ENCODE data around the gene RFNG. TPM values are rescaled to one million over a fixed set of nuclear protein-coding genes. Genes with fewer than 3 reads are reported as not detected.

RFNG gene
- total and polyA plus RNA-seq, 2 of the 4 experiments (the other 2 are of a cell fraction), result 6.8 to 47.3 TPM

DNA sequence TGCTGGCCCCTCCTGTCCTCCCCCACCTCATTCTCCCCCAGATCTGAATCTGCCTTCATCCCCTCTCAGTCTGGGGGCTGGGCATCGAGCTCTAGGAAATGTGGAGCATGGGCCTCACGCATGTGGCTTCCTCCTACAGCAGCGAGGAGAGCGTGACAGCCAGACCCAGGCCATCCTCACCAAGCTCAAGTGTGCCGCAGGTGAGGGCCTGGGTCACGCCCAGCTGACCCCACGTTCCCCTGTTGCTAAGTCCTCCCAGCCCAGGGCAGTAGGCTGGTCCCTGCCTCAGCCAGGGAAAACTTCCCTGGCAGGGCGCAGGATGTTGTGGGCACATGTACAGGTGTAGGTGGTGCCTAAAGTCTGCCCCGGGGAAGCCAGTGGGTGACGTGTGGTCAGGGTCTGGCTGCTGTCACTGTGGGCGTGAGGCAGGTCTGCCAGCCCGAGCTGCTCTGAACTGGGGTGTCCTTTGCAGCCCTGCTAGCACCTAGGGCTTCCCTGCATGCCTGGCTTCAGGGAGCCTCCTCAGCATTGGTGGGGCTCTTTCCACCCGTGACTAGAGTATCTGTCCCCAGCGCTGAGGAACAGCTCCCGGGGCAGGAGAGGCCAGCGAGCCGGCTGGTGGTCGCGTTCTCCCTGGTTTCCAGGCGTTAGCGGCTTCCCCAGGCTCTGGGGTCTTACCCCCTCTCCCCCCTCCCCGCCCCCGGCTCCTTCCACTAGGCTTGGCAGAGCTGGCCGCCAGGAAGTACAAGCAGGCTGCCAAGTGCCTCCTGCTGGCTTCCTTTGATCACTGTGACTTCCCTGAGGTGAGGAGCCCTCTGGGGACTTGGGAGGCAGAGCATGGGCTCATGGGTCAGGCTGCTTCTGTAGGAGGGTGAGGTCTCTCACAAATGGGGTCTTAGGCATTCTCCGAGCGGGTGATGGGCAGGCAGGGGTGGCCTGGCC lies 3.7 kb upstream of the RFNG start:
- Histone ChIP-seq H2BK5ac (ENCODE audit: low read depth, low read length, poor library complexity, severe bottlenecking) (no peak overlapping the region), H4K20me1 (ENCODE audit: insufficient read depth, low read length) (peaks cover 4% of the 10 kb centered on the region), H3K27me3 (ENCODE audit: control insufficient read depth, insufficient read depth, low read length) (no peaks in the 10 kb centered on the region), H3K56ac (ENCODE audit: extremely low read depth, insufficient read depth, low read length) (no peak overlapping the region), H3K18ac (ENCODE audit: low read depth, low read length) (no peak overlapping the region), H3K27ac (ENCODE audit: insufficient read depth, low read length) (no peak overlapping the region), H2AFZ (replicated peaks; ENCODE audit: low read length, poor library complexity) (no peak overlapping the region), H2BK15ac (ENCODE audit: low read depth, low read length) (no peak overlapping the region), H2BK120ac (ENCODE audit: low read depth, low read length) (no peak overlapping the region), H3K36me3 (ENCODE audit: control insufficient read depth, insufficient read depth, low read length) (peaks cover 59% of the 10 kb centered on the region), H4K5ac (ENCODE audit: low read depth, low read length) (no peak overlapping the region), H3K79me1 (ENCODE audit: low read depth in 1 of 2, low read length in 2 of 2) (peaks cover 12 to 37% of the 10 kb centered on the region in 2 experiments), H2BK20ac (ENCODE audit: low read depth, low read length) (no peak overlapping the region), H4K8ac (ENCODE audit: low read depth in 2 of 2, low read length in 2 of 2) (no peak overlapping the region), H4K91ac (ENCODE audit: insufficient read depth, low read depth, low read length) (no peak overlapping the region), H3K9ac (ENCODE audit: low read depth, low read length) (no peak overlapping the region), H3K14ac (replicated peaks; ENCODE audit: low read depth, low read length) (no peak overlapping the region), H3K4ac (ENCODE audit: low read depth, low read length) (no peak overlapping the region), H3K4me3 (ENCODE audit: insufficient read depth, low read depth, low read length) (no peak overlapping the region), H3K23ac (ENCODE audit: low read depth, low read length) (no peak overlapping the region), H3K9me1 (ENCODE audit: insufficient read depth, low read length) (peaks cover 5% of the 10 kb centered on the region), H3K4me1 (ENCODE audit: control insufficient read depth, insufficient read depth, low read length) (peaks cover 15% of the 10 kb centered on the region), H3K4me2 (ENCODE audit: low read depth, low read length) (no peak overlapping the region), H2AK5ac (ENCODE audit: low read depth, low read length) (no peak overlapping the region), H3K9me3 (ENCODE audit: control insufficient read depth, insufficient read depth, low read length) (no peaks in the 10 kb centered on the region), H2AK9ac (replicated peaks; ENCODE audit: low read depth, low read length, poor library complexity) (peak overlapping the region; percentile 42)
- in situ Hi-C loops (cut with MboI; ENCODE audit: low sequenced_read_pairs) (no loop called here), dilution Hi-C loops (cut with HindIII; ENCODE audit: low sequenced_read_pairs, unreplicated experiment) (no loop called here), intact Hi-C loops (cut with micrococcal nuclease) (no loop called here)
- CTCF ChIA-PET, result no interaction called here
- DNase-seq, result no peak
- no TSS peak for BruUV-seq (replicated peaks)
- no peak for ATAC-seq (ENCODE audit: low read depth)
- 83% methylated on average over 6 of the region's 26 CpGs; no CpG with 5 or more reads in 1 of the 2 experiments for WGBS, 2 experiments (ENCODE audit: extremely low coverage in 2 of 2, insufficient read length in 1 of 2)
- POLR2A ChIA-PET (ENCODE audit: unreplicated experiment), result no interaction called here
- no peak for TF ChIP-seq FOS (IDR thresholded peaks at IDR 0.05; ENCODE audit: low read depth, low read length)
- no peak for TF ChIP-seq POLR2A (IDR thresholded peaks at IDR 0.05; ENCODE audit: low read depth, low read length)
- TF ChIP-seq MAFK (IDR thresholded peaks at IDR 0.05; ENCODE audit: low read depth, low read length), result no peak
- TF ChIP-seq CEBPB (IDR thresholded peaks at IDR 0.05; ENCODE audit: low read depth, low read length), result no peak
- TF ChIP-seq MAZ (IDR thresholded peaks at IDR 0.05; ENCODE audit: borderline replicate concordance, low read depth, low read length), result no peak
- TF ChIP-seq, protein P1, sequence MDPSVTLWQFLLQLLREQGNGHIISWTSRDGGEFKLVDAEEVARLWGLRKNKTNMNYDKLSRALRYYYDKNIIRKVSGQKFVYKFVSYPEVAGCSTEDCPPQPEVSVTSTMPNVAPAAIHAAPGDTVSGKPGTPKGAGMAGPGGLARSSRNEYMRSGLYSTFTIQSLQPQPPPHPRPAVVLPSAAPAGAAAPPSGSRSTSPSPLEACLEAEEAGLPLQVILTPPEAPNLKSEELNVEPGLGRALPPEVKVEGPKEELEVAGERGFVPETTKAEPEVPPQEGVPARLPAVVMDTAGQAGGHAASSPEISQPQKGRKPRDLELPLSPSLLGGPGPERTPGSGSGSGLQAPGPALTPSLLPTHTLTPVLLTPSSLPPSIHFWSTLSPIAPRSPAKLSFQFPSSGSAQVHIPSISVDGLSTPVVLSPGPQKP (IDR thresholded peaks at IDR 0.05; ENCODE audit: borderline replicate concordance, low read depth, low read length), result no peak
- TF ChIP-seq RFX5 (IDR thresholded peaks at IDR 0.05; ENCODE audit: low read depth, low read length), result no peak
- TF ChIP-seq NFE2L2 (IDR thresholded peaks at IDR 0.05; ENCODE audit: low read depth, low read length), result no peak
- TF ChIP-seq SMC3 (IDR thresholded peaks at IDR 0.05; ENCODE audit: low read depth, low read length), result no peak
- no peak for TF ChIP-seq RCOR1 (IDR thresholded peaks at IDR 0.05; ENCODE audit: insufficient replicate concordance, low read length)
- TF ChIP-seq CTCF (conservative IDR thresholded peaks at IDR 0.05; ENCODE audit: low read depth, low read length), result no peak
- no peak for TF ChIP-seq RAD21 (IDR thresholded peaks at IDR 0.05; ENCODE audit: low read length)
- no peak for TF ChIP-seq MXI1 (IDR thresholded peaks at IDR 0.05; ENCODE audit: borderline replicate concordance, low read depth, low read length)
- TF ChIP-seq CHD1 (IDR thresholded peaks at IDR 0.05; ENCODE audit: low read depth, low read length), result no peak
- TF ChIP-seq, protein P2, sequence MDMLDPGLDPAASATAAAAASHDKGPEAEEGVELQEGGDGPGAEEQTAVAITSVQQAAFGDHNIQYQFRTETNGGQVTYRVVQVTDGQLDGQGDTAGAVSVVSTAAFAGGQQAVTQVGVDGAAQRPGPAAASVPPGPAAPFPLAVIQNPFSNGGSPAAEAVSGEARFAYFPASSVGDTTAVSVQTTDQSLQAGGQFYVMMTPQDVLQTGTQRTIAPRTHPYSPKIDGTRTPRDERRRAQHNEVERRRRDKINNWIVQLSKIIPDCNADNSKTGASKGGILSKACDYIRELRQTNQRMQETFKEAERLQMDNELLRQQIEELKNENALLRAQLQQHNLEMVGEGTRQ (IDR thresholded peaks at IDR 0.05; ENCODE audit: low read depth, low read length), result no peak
